HepG2 (cell line): Measurements from ENCODE around the gene ARHGAP33. TPM values are rescaled to one million over a fixed set of nuclear protein-coding genes. Genes with fewer than 3 reads are reported as not detected.

Source experiments
- ATF1 ChIP-seq: IDR thresholded peaks from 2 replicates; pipeline ENCODE4 v1.6.1; 2016; ENCODE audit warnings: mild to moderate bottlenecking, control low read depth
- BCL3 ChIP-seq: sonication (generic); formaldehyde crosslinking; IDR thresholded peaks from 2 replicates; pipeline ENCODE4 v1.5.1; 2020; ENCODE audit warnings: mild to moderate bottlenecking, missing genetic modification reagents, moderate library complexity
- CHCHD3 ChIP-seq: sonication (generic); formaldehyde crosslinking; IDR thresholded peaks from 2 replicates; pipeline ENCODE4 v1.8.0; 2022; ENCODE audit warnings: mild to moderate bottlenecking, missing genetic modification reagents, moderate library complexity
- ELF3 ChIP-seq: IDR thresholded peaks from 2 replicates; pipeline ENCODE4 v1.6.1; 2016; ENCODE audit warnings: missing genetic modification reagents, missing compliant biosample characterization
- MEIS1 ChIP-seq: sonication (generic); formaldehyde crosslinking; IDR thresholded peaks from 2 replicates; pipeline ENCODE4 v1.9.0; 2021; ENCODE audit warnings: mild to moderate bottlenecking, missing genetic modification reagents, moderate library complexity, borderline replicate concordance
- MEIS2 ChIP-seq: sonication (generic); formaldehyde crosslinking; IDR thresholded peaks from 2 replicates; pipeline ENCODE4 v1.9.0; 2021; ENCODE audit warnings: mild to moderate bottlenecking, missing genetic modification reagents
- NFKBIZ ChIP-seq: IDR thresholded peaks from 2 replicates; pipeline ENCODE4 v1.6.1; 2018; ENCODE audit warnings: missing genetic modification reagents, missing compliant biosample characterization
- PLSCR1 ChIP-seq: sonication (generic); formaldehyde crosslinking; IDR thresholded peaks from 2 replicates; pipeline ENCODE4 v1.5.0; 2020; ENCODE audit warnings: missing genetic modification reagents, mild to moderate bottlenecking, borderline replicate concordance
- REL ChIP-seq: sonication (generic); formaldehyde crosslinking; conservative IDR thresholded peaks from 2 replicates; pipeline ENCODE4 v1.8.0; 2022; ENCODE audit warnings: mild to moderate bottlenecking, missing genetic modification reagents, moderate library complexity
- TOPORS ChIP-seq: sonication (generic); formaldehyde crosslinking; IDR thresholded peaks from 2 replicates; pipeline ENCODE4 v1.8.0; 2023; ENCODE audit warnings: mild to moderate bottlenecking, missing genetic modification reagents
- TSC22D2 ChIP-seq: sonication (generic); formaldehyde crosslinking; IDR thresholded peaks from 2 replicates; pipeline ENCODE4 v1.5.1; 2020; ENCODE audit warnings: missing genetic modification reagents, mild to moderate bottlenecking, borderline replicate concordance
- WIZ ChIP-seq: sonication (generic); formaldehyde crosslinking; IDR thresholded peaks from 2 replicates; pipeline ENCODE4 v1.5.1; 2020; ENCODE audit warnings: mild to moderate bottlenecking, missing genetic modification reagents
- ZBTB43 ChIP-seq: sonication (generic); formaldehyde crosslinking; conservative IDR thresholded peaks from 2 replicates; pipeline ENCODE4 v1.4.0; 2020; ENCODE audit warnings: missing genetic modification reagents
- ZFP37 ChIP-seq: sonication (generic); formaldehyde crosslinking; IDR thresholded peaks from 2 replicates; pipeline ENCODE4 v1.4.0; 2020; ENCODE audit warnings: missing genetic modification reagents, borderline replicate concordance
- ZNF136 ChIP-seq: sonication (generic); formaldehyde crosslinking; IDR thresholded peaks from 2 replicates; pipeline ENCODE4 v1.8.1; 2022; ENCODE audit warnings: low read depth, mild to moderate bottlenecking, moderate library complexity, missing genetic modification reagents
- ZNF557 ChIP-seq: sonication (generic); formaldehyde crosslinking; IDR thresholded peaks from 2 replicates; pipeline ENCODE4 v1.4.0; 2020; ENCODE audit warnings: missing genetic modification reagents
- ZNF589 ChIP-seq: sonication (generic); formaldehyde crosslinking; conservative IDR thresholded peaks from 2 replicates; pipeline ENCODE4 v1.8.0; 2022; ENCODE audit warnings: mild to moderate bottlenecking, moderate library complexity, missing genetic modification reagents
- polyA plus RNA-seq, 8 experiments: library from polyadenylated mRNA; depleted of rRNA in 3 of 8; stranded (reverse) in 7 of 8; unstranded in 1 of 8; fragments of >200 nt; fragmentation: Illumina TruSeq in 4 of 8; extraction: Trizol in 4 of 8; gene quantifications; 2 replicates each; pipeline versions ENCODE4 v1.2.1 to v1.2.3, GENCODE V29; 2011 to 2016; ENCODE audit warnings: low read depth in 4 of 8, missing spikeins in 1 of 8, mixed read lengths in 1 of 8; ENCODE audit not compliant: insufficient read depth in 1 of 8
- total RNA-seq, 5 experiments: library from RNA; depleted of rRNA; stranded (reverse); fragments of >200 nt; fragmentation: Illumina TruSeq; extraction: Trizol; gene quantifications; 2 replicates each; pipeline ENCODE4 v1.2.3, GENCODE V29; 2016; ENCODE audit warnings: low read depth in 1 of 5
- TF ChIP-seq, protein P1 (sequence below): sonication (generic); formaldehyde crosslinking; IDR thresholded peaks from 2 replicates; pipeline ENCODE4 v1.5.0; 2020; ENCODE audit warnings: mild to moderate bottlenecking, missing genetic modification reagents, borderline replicate concordance

ARHGAP33 gene
- total and polyA plus RNA-seq, 2 of the 13 experiments (the other 11 are each of a cell fraction or from before 2014, with no cell fraction given): 1.3 to 2.7 TPM

DNA sequence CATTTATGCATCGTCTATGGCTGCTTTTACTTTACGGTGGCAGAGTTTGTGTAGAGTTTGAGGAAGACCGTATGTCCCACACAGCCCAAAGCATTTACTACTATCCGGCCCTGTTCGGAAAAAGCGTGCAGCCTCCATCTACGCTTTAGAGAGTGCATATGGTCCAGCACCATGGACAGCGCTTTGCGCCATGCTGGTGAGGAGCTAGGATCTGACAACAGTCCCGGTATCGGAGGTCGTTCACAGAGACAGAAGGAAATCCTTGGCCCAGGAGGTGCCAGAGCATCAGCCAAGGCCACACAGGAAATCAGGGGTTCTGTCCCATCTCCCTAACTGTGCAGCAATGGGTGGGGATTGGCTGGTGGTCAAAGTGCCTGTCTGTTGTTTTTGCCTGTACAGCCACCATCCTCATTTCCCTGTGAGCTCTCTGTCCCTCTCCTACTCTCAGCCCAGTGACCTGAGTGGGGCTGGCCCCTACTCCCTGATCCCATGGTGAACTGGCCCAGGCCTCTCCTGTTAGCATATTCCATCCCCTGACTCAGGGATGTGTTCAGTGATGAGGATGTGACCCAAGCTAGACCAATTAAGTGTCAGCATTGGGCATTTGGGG, 53.4 kb downstream of the ARHGAP33 start (continued):
- no peak for TF ChIP-seq CHCHD3
- TF ChIP-seq, protein P1, sequence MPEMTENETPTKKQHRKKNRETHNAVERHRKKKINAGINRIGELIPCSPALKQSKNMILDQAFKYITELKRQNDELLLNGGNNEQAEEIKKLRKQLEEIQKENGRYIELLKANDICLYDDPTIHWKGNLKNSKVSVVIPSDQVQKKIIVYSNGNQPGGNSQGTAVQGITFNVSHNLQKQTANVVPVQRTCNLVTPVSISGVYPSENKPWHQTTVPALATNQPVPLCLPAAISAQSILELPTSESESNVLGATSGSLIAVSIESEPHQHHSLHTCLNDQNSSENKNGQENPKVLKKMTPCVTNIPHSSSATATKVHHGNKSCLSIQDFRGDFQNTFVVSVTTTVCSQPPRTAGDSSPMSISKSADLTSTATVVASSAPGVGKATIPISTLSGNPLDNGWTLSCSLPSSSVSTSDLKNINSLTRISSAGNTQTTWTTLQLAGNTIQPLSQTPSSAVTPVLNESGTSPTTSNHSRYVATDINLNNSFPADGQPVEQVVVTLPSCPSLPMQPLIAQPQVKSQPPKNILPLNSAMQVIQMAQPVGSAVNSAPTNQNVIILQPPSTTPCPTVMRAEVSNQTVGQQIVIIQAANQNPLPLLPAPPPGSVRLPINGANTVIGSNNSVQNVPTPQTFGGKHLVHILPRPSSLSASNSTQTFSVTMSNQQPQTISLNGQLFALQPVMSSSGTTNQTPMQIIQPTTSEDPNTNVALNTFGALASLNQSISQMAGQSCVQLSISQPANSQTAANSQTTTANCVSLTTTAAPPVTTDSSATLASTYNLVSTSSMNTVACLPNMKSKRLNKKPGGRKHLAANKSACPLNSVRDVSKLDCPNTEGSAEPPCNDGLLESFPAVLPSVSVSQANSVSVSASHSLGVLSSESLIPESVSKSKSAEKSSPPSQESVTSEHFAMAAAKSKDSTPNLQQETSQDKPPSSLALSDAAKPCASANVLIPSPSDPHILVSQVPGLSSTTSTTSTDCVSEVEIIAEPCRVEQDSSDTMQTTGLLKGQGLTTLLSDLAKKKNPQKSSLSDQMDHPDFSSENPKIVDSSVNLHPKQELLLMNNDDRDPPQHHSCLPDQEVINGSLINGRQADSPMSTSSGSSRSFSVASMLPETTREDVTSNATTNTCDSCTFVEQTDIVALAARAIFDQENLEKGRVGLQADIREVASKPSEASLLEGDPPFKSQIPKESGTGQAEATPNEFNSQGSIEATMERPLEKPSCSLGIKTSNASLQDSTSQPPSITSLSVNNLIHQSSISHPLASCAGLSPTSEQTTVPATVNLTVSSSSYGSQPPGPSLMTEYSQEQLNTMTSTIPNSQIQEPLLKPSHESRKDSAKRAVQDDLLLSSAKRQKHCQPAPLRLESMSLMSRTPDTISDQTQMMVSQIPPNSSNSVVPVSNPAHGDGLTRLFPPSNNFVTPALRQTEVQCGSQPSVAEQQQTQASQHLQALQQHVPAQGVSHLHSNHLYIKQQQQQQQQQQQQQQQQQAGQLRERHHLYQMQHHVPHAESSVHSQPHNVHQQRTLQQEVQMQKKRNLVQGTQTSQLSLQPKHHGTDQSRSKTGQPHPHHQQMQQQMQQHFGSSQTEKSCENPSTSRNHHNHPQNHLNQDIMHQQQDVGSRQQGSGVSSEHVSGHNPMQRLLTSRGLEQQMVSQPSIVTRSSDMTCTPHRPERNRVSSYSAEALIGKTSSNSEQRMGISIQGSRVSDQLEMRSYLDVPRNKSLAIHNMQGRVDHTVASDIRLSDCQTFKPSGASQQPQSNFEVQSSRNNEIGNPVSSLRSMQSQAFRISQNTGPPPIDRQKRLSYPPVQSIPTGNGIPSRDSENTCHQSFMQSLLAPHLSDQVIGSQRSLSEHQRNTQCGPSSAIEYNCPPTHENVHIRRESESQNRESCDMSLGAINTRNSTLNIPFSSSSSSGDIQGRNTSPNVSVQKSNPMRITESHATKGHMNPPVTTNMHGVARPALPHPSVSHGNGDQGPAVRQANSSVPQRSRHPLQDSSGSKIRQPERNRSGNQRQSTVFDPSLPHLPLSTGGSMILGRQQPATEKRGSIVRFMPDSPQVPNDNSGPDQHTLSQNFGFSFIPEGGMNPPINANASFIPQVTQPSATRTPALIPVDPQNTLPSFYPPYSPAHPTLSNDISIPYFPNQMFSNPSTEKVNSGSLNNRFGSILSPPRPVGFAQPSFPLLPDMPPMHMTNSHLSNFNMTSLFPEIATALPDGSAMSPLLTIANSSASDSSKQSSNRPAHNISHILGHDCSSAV (CRISPR knock-in tag): no peak
- peak; percentile 57; the same call in 1 of the 2 replicates for TF ChIP-seq ZNF136 (CRISPR knock-in tag)
- TF ChIP-seq ZNF557 (CRISPR knock-in tag): peak; percentile 95
- 0 out of 2 replicates have a peak, but pooled peaks have one; percentile 58 for TF ChIP-seq TOPORS
- no peak for TF ChIP-seq MEIS1 (CRISPR knock-in tag)
- peak; percentile 94 for TF ChIP-seq MEIS2
- peak; percentile 96 for TF ChIP-seq ZNF589 (CRISPR knock-in tag)
- TF ChIP-seq PLSCR1 (CRISPR knock-in tag): 0 out of 2 replicates have a peak, but pooled peaks have one; percentile 48
- TF ChIP-seq ATF1 (CRISPR knock-in tag): no peak
- TF ChIP-seq ZBTB43 (CRISPR knock-in tag): peak; percentile 89
- peak; percentile 99 for TF ChIP-seq WIZ (CRISPR knock-in tag)
- TF ChIP-seq REL: peak; percentile 69; the same call in 1 of the 2 replicates
- peak; percentile 90 for TF ChIP-seq ELF3 (CRISPR knock-in tag)
- TF ChIP-seq TSC22D2: peak; percentile 99
- peak; percentile 97 for TF ChIP-seq NFKBIZ (CRISPR knock-in tag)
- peak; percentile 85; the same call in 1 of the 2 replicates for TF ChIP-seq BCL3
- peak; percentile 97 for TF ChIP-seq ZFP37
